T-helper 1 cell treated with Interleukin-12 subunit alpha and Interleukin-12 subunit beta and Interleukin-4 antibody, amounts not matched to agents 30 ng/mL and 1 ng/mL, for 36 hours (primary cell): ENCODE results near the gene GAB2. TPM values are rescaled to one million over a fixed set of nuclear protein-coding genes. Genes with fewer than 3 reads are reported as not detected.
"Not testable (repeated sequence)": the region's sequence is repeated elsewhere in the genome, so short reads cannot be mapped to it uniquely, and the experiment has no call there.

ENCODE experiments used
- intact Hi-C: fragments of 100-400 bp; cut with micrococcal nuclease; formaldehyde crosslinking; loops from one replicate; pipeline ENCODE4 v1.15.1; 2024
- total RNA-seq: library from RNA; stranded (reverse); gene quantifications from 2 replicates; pipeline ENCODE4 v1.2.3, GENCODE V29; 2022

The GAB2 gene
- total RNA-seq, 1 donor from 2014 or later, result 50.6 TPM

- intact Hi-C loops, result no loop called here
These were observed 157.7 kb downstream of the GAB2 start for GRCh38 chr11:78259777-78260487.

- intact Hi-C loops, result no loop called here
These were observed 160.0 kb downstream of the GAB2 start for GRCh38 chr11:78257654-78258053.

GRCh38 chr11:78256962-78257361 lies 160.7 kb downstream of the GAB2 start:
- intact Hi-C loops, result no loop called here

- intact Hi-C loops, result no loop called here
These were observed 161.7 kb downstream of the GAB2 start for GRCh38 chr11:78255919-78256318.

GRCh38 chr11:78254268-78254667 lies 163.4 kb downstream of the GAB2 start:
- intact Hi-C loops, result no loop called here

- intact Hi-C loops, result no loop called here
These were observed 163.8 kb downstream of the GAB2 start for GRCh38 chr11:78253797-78254196.

GRCh38 chr11:78251083-78251775 lies 166.4 kb downstream of the GAB2 start:
- intact Hi-C loops, result no loop called here

- intact Hi-C loops, result no loop called here
These were observed 167.5 kb downstream of the GAB2 start for GRCh38 chr11:78250099-78250498.

- intact Hi-C loops, result no loop called here
These were observed 168.7 kb downstream of the GAB2 start for GRCh38 chr11:78248903-78249302.

GRCh38 chr11:78248191-78248590 lies 169.4 kb downstream of the GAB2 start:
- intact Hi-C loops, result no loop called here

GRCh38 chr11:78244546-78245255 lies 172.9 kb downstream of the GAB2 start:
- intact Hi-C loops, result no loop called here

GRCh38 chr11:78244080-78244479 lies 173.5 kb downstream of the GAB2 start:
- intact Hi-C loops, result no loop called here

GRCh38 chr11:78241475-78241874 lies 176.1 kb downstream of the GAB2 start:
- intact Hi-C loops, result no loop called here

GRCh38 chr11:78239781-78240180 lies 177.8 kb downstream of the GAB2 start:
- intact Hi-C loops, result no loop called here

GRCh38 chr11:78237293-78238046 lies 180.2 kb downstream of the GAB2 start:
- intact Hi-C loops, result no loop called here

- intact Hi-C loops, result no loop called here
These were observed 183.6 kb downstream of the GAB2 start for GRCh38 chr11:78234006-78234405.

- intact Hi-C loops, result not testable (repeated sequence)
These were observed 184.6 kb downstream of the GAB2 start for GRCh38 chr11:78233046-78233445.

GRCh38 chr11:78231962-78232501 lies 185.6 kb downstream of the GAB2 start:
- intact Hi-C loops, result no loop called here

GRCh38 chr11:78230161-78230877 lies 187.3 kb downstream of the GAB2 start:
- intact Hi-C loops, result no loop called here

- intact Hi-C loops, result loop anchor here (5.0 kb wide), 2 partner anchors 83 to 113 kb away; no protein-coding TSS in a partner anchor
These were observed 188.5 kb downstream of the GAB2 start for GRCh38 chr11:78229106-78229505.
